Suppressor macrophage treated with lipopolysaccharide for 4 hours (primary cell): ENCODE results near the gene FAM114A1.
"Not testable (repeated sequence)": the region's sequence is repeated elsewhere in the genome, so short reads cannot be mapped to it uniquely, and the experiment has no call there.

Experiments
- DNase-seq: peaks from one replicate; pipeline ENCODE4 v3.0.0-alpha.2; 2020

The FAM114A1 gene

DNA sequence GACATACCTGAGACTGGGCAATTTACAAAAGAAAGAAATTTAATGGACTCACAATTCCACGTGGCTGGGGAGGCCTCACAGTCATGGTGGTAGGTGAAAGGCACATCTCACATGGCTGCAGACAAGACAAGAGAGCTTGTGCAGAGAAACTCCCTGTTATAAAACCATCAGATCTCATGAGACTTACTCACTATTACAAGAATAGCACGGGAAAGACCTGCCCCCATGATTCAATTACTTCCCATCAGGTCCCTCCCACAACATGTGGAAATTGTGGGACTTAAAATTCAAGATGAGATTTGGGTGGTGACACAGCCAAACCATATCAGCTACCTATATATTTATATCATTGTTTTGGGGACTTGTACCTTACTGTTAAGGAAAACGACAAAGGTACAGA lies 74.3 kb downstream of the FAM114A1 start:
- peak; percentile 43 for DNase-seq

DNA sequence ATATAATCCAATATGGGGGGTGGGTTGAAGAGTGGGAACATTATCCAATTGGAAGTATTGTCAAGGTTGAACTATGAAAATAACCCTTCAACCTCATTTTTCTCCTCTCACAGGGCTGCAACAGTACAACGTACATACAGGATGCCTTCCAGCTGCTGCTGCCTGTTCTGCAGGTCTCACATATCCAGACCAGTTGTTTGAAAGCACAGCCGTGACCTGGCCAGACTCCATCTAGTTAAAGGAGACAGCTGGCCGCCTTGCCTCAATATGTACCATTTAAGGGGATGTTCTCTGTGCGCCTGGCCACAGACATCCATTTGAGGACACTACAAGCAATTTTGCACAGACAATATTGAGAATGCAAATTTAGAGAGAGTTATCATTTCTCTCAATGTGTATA lies 75.7 kb downstream of the FAM114A1 start:
- no peak for DNase-seq

GRCh38 chr4:38944440-38944839 lies 76.8 kb downstream of the FAM114A1 start:
- DNase-seq: no peak

- no peak for DNase-seq
These were observed 79.3 kb downstream of the FAM114A1 start for GRCh38 chr4:38946919-38947318.

DNA sequence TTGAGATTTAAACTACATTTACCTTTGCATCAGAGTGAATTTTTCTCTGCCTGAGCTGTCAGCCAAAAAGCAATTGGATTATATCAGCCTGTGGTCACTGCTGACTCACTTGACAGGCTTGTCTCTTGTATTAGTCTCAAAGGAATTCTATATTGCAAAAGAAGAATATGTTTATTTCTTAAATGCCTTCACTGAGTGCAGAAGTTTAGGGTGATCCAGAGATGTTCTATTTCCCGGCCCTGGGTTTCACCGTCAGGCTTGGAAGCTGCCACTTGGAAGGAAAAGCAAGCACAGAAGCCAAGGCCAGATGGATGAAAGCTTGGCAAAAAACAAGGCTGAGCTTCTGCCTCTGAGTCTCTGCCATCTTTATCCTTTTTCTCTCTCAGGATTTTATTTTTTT lies 80.9 kb downstream of the FAM114A1 start:
- no peak for DNase-seq

- DNase-seq: no peak
These were observed 81.9 kb downstream of the FAM114A1 start for GRCh38 chr4:38949411-38950051.

DNA sequence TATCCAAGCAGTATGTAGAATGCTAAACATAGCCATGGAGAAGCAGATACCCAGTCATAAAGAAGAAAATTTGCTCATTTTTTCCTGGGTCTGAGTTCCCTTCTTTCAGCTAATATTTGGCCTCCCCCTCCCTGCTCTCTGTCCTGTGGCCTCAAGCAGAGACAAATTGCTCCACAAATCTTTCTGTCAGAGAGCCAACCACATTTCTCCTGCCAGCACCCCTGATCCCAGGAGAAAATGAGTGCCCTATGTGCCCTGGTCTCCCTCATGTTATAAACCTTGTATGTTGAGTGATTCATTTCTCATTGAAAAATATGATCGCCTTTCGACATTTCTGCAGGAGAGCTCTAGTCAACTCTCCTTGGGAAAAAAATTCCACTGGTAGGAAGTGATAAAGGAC lies 82.6 kb downstream of the FAM114A1 start:
- no peak for DNase-seq

DNA sequence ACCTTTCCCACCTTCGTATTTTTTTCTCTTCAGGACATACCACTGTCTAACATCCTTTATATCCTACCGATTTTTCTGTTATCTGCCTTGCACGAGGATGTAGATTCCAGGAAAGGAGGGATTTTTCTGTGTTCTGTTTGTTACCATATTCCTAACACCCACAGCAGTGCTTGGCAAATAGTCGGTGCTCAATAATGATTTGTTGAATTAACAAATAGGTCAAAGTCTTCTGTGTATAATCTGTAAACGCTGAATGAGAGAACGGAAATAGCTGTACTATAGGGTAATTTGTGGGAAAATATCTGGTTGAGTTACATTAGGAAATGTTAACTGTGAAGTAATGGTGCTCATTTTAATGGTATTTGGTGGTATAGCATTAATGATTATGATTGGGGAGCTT lies 83.1 kb downstream of the FAM114A1 start:
- DNase-seq: no peak

GRCh38 chr4:38951598-38951997 lies 84.0 kb downstream of the FAM114A1 start:
- DNase-seq: no peak

GRCh38 chr4:38952017-38952416 lies 84.4 kb downstream of the FAM114A1 start:
- DNase-seq: no peak

GRCh38 chr4:38954727-38955126 lies 87.1 kb downstream of the FAM114A1 start:
- no peak for DNase-seq

- DNase-seq: no peak
These were observed 88.4 kb downstream of the FAM114A1 start for GRCh38 chr4:38955957-38956356.

GRCh38 chr4:38957261-38957815 lies 89.7 kb downstream of the FAM114A1 start:
- DNase-seq: no peak

DNA sequence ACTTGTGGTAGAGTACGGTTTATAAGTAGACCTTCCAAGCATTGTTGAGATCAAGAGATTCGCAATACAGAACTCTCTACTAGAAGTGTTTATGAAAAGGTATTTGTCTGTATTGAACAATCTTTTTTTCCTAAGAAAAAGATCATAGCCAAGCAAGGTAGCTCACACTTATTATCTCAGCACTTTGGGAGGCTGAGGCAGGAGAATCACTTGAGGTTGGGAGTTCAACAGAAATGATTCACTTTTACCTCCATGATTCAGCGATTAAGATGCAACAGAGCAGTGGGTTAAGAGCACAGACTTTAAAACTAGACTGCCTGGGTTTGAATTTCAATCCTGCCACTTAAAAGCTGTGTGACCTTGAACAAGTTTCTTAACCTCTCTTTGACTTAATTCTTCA lies 90.3 kb downstream of the FAM114A1 start:
- no peak for DNase-seq

DNA sequence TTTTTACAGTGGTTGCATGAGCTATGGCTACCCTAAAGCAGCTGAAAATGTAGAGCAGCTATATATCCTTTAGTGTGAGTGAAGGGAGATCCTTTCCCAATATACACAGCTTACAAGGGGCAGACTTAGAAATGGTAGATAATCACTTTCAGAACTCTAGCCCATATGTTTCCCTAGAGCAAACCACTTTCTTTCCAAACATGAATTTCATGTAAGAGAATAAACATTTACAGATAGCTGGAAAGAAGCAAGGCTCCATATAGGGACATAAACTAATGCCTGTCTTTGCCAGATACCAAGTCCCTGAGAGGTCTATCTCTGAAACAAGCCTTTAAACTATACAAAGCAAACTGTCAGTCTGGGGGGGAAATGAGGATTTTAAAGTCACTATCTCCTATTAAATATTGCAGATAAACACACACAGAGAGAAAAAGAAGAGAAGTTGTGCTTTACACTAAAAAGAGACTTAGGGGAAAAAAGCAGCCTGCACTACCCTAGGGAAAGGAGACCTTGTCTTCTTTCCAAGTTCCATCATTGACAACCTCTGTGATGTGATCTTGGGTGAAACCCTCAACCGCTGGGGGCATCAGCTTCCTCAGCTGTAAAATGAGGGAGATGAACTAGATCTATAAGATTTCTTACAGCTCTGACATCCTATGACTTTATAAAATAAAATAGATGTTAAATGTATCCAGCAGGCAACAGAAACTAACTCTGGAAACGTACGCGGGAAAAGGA lies 91.0 kb downstream of the FAM114A1 start:
- no peak for DNase-seq

GRCh38 chr4:38959248-38959647 lies 91.6 kb downstream of the FAM114A1 start:
- DNase-seq: not testable (repeated sequence)

DNA sequence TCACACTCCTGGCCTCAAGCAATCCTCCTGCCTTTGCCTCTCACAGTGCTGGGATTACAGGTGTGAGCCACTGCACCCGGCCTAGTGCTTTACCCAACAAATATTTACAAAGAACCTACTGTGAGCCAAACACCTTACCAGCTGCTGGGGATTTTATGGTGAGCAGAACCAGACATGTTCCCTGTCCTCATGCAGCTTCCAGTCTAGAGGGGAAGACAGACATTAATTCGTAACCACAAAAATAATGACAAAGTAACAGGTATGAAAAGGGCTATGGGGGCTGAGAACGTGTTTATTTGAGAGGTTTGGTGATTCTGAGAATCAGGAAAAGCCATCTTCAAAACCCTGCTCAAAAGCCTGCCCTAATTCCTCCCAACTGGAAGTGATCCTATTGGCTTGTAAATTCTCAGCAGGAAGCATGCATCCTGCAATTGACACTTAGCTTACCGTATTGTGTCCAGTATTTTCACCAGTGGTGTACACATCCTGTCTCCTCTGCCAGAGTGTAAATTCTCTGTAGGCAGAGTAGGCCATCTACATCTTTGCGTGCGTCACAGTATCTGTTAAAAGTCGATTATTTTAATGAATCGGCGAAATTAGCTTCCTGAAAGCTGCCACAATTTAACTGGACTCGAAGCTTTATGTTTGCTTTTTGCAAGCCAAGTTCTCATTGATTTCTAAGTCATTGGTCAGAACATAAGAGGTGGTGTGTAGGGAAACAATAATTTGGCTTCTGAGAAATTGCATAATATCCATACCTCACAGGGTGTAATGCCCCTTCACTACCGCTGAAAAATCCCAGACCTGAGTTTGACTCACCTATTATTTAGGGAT lies 97.6 kb downstream of the FAM114A1 start:
- DNase-seq: no peak

GRCh38 chr4:38965866-38966265 lies 98.3 kb downstream of the FAM114A1 start:
- DNase-seq: no peak

DNA sequence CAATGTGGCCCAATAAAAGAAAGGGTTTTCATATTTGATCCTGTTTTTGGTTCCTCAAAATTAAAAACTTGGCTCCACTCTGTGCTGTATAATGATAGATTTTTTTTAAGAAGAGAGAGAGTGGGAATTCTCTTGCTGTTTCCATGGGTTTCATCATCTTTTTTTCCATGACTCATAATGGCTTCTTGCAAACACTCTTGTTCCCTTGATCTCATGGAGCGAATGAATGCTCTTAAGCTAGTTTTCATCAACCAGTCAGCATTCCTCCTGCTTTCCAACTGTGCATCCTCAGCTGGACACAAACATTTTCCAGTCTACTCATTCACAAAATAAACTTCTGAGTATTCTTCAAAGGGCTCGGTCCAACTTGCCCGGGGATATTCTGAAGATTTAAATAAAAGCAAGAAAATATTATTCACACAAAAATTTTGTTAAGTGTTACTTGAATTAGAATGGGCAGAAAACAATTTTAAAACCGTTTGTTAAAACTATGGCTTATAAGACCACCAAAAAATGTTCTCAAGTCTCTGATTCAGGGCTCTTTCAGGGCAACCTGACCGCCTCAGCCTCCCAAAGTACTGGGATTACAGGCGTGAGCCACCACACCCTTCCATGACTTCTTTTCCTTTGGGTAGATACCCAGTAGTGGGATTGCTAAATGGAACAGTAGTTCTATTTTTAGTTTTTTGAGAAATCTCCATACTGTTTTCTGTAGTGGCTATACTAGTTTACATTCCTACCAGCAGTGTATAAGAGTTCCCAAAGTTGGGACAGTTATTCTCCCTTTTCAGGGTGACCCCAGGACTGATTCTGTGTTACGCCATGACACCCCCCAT lies 99.9 kb downstream of the FAM114A1 start:
- DNase-seq: peak; percentile 66

DNA sequence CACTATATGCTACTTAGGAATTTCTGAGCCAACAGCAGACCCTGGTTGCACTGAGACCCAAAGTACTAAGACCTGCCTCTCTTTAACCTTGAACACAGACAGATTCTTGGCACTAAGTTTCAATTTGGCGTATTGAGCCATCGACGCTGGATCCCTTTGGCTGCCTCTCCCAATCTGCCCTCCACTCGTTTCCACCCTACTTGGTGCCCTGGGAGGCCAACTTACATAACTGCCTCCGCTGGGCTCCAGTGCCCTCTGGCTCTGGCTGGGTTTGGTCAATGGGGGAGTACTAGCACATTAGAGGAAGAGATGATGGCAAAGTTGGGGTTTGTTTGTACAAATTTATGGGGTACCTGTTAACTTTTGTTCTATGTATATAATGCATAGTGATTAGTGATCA lies 101.1 kb downstream of the FAM114A1 start:
- DNase-seq: no peak

GRCh38 chr4:38976308-38976707 lies 108.7 kb downstream of the FAM114A1 start:
- no peak for DNase-seq

DNA sequence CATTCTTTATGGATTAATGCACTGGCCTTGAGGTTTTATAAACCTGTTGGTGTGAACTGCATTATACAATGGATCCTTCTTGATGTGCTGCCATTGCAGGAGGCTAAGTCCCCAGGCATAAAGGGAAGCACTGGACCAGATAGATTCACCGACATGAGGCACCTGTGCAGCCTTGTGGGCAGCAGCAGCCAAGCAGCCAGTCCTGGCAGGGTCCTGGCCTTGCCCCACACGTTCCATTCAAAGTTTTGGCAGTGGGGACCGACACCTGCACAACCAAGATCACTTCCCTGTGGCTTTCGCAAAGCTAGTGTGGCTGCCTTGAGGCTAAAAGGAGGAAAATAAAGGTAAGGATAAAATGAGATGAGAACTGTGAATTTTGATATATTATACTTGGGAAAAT lies 111.5 kb downstream of the FAM114A1 start:
- DNase-seq: no peak
